GM13977 (cell line): ENCODE data around the gene NCOA7.

Source experiments
- DNase-seq: peaks from one replicate; pipeline ENCODE4 v3.0.0; 2012; ENCODE audit warnings: low spot score
- in situ Hi-C: fragments of 300-500 bp; cut with MboI; formaldehyde crosslinking; loops from one replicate; pipeline ENCODE4 v1.12.0; 2022; ENCODE audit warnings: low sequenced_read_pairs, low pct_unique_long_range_greater_than_20kb, mixed read lengths, inconsistent platforms; ENCODE audit not compliant: unreplicated experiment
- TF ChIP-seq, protein P1 (sequence below): IDR thresholded peaks from 2 replicates; pipeline ENCODE4 v1.5.1; 2012; ENCODE audit warnings: mild to moderate bottlenecking, control low read depth; ENCODE audit not compliant: insufficient read depth; ENCODE audit errors: extremely low read depth, missing control alignments

The NCOA7 gene

GRCh38 chr6:125832391-125833117 is 41.8 kb downstream of the NCOA7 start:
- no peak for DNase-seq
- in situ Hi-C loops = no loop called here
- TF ChIP-seq, protein P1, sequence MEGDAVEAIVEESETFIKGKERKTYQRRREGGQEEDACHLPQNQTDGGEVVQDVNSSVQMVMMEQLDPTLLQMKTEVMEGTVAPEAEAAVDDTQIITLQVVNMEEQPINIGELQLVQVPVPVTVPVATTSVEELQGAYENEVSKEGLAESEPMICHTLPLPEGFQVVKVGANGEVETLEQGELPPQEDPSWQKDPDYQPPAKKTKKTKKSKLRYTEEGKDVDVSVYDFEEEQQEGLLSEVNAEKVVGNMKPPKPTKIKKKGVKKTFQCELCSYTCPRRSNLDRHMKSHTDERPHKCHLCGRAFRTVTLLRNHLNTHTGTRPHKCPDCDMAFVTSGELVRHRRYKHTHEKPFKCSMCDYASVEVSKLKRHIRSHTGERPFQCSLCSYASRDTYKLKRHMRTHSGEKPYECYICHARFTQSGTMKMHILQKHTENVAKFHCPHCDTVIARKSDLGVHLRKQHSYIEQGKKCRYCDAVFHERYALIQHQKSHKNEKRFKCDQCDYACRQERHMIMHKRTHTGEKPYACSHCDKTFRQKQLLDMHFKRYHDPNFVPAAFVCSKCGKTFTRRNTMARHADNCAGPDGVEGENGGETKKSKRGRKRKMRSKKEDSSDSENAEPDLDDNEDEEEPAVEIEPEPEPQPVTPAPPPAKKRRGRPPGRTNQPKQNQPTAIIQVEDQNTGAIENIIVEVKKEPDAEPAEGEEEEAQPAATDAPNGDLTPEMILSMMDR = no peak

DNA sequence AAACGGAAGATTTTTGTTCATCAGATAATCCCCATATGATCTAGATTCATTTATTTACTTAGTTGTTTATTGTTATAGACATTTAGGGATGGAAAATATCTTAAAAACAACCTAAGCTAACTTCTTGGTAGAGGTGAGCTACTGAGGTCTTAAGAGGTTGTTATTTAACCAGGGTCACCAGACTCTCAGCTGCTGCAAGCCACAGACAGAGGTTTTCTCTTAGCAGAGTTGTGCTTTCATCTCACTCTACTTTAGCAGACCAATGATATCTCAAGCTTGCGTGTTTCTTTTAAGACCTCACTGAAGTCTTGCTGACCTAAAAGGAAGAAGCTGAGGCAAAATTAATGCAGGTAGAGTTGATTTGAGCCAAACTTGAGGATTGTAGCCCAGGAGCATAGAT is 43.6 kb downstream of the NCOA7 start:
- TF ChIP-seq, protein P1 = no peak
- in situ Hi-C loops = no loop called here
- DNase-seq = no peak

DNA sequence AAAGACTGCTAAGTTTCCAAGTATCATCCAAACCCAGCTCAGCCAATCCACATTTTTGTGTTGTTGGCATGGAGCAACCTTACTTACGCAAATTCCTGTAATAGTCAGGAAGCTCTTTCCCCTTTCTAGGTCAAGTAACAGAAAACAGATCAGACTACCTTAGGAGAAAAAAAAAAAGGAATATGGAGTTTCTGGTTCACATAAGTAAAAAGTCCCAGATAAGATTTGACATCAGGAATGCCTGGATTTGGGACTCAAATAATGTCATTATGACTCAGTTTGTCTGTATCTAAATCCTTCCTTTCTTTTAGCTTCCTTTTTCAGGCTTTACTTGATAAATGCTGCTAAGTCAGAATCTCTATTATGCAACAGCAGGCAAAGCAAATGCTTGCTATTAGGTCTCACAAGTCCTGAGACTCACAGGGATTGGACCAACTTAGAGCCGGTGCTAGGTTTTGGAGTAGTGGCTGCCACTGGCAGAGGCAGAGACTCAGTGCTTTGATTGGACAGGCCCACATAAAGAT is 44.5 kb downstream of the NCOA7 start:
- in situ Hi-C loops = no loop called here
- TF ChIP-seq, protein P1 = no peak
- DNase-seq = no peak

- DNase-seq = no peak
- TF ChIP-seq, protein P1 = no peak
- in situ Hi-C loops = no loop called here
Measured at GRCh38 chr6:125836466-125836865, 45.7 kb downstream of the NCOA7 start.

DNA sequence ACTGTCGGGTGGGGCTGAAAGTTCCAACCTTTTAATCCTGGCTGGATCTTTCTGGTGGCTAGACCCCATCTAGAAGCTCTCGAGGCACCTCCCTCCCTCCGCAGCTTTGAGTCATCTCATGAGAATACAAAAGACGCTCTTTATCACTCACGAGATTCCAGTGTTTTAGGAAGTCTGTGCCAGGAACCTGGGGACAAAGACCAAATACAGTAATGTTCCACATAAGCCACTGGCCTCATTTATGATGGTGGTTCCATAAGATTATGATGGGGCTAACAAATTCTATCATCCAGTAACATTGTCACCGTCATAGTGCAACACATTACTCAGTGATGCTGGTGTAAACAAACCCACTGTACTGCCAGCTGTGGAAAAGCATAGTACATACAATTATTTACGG is 48.7 kb downstream of the NCOA7 start:
- TF ChIP-seq, protein P1 = no peak
- in situ Hi-C loops = no loop called here

GRCh38 chr6:125839879-125840278 is 49.1 kb downstream of the NCOA7 start:
- DNase-seq = no peak
- in situ Hi-C loops = no loop called here

More for the DNA sequence above, 48.7 kb downstream of the NCOA7 start:
- DNase-seq = no peak

More at GRCh38 chr6:125839879-125840278, 49.1 kb downstream of the NCOA7 start:
- TF ChIP-seq, protein P1 = no peak
